Adipose tissue (tissue), 3 donors: ENCODE data around the gene MSI1. TPM values are rescaled to one million over a fixed set of nuclear protein-coding genes. Genes with fewer than 3 reads are reported as not detected.

Experiments used
- polyA plus RNA-seq, 3 donors: library from polyadenylated mRNA; stranded (reverse); fragments of 200-250 nt; gene quantifications; one replicate each; pipeline ENCODE4 v1.2.3, GENCODE V29; 2013
- donor health status: healthy with polysubstance abuse.
- donor health status: Bipolar disorder and iron deficiency.
- donor health status: healthy.

Gene MSI1
- polyA plus RNA-seq, 3 donors = 0.45 to 1.1 TPM; not detected in 1

Other genes with a start within 250 kb of the MSI1 start
- gene GCN1, start 174.4 kb downstream of the MSI1 start, polyA plus RNA-seq = 10 to 100 TPM; 14.6 to 30.5 (median 19.1) TPM
- 1,000 to 10,000 TPM; 3,544 to 4,823 (median 4,317) TPM for gene RPLP0, start 168.1 kb downstream of the MSI1 start, polyA plus RNA-seq
- gene PXN, start 103.4 kb downstream of the MSI1 start, polyA plus RNA-seq = 100 to 1,000 TPM in 1 of 3 donors, 10 to 100 TPM in 2; 24.5 to 126 (median 77.4) TPM
- not detected for gene RNU4-2, start 77.3 kb downstream of the MSI1 start, polyA plus RNA-seq
- not detected for gene RNU4-1, start 75.9 kb downstream of the MSI1 start, polyA plus RNA-seq
- gene SIRT4, start 66.8 kb downstream of the MSI1 start, polyA plus RNA-seq = under 1 TPM; 0.56 to 0.93 (median 0.91) TPM
- gene PLA2G1B, start 41.4 kb downstream of the MSI1 start, polyA plus RNA-seq = over 10,000 TPM in 1 of 3 donors, 10 to 100 TPM in 1, 1 to 10 TPM in 1; 2.3 to 10,835 (median 11.8) TPM
- gene COX6A1, start 68.9 kb upstream of the MSI1 start, polyA plus RNA-seq = 100 to 1,000 TPM; 424 to 983 (median 500) TPM
- 10 to 100 TPM; 29.0 to 34.4 (median 29.1) TPM for gene TRIAP1, start 77.2 kb upstream of the MSI1 start, polyA plus RNA-seq
- gene GATC, start 77.3 kb upstream of the MSI1 start, polyA plus RNA-seq = 10 to 100 TPM; 10.6 to 13.4 (median 12.3) TPM
- 10 to 100 TPM; 68.8 to 95.0 (median 91.8) TPM for gene SRSF9, start 100.6 kb upstream of the MSI1 start, polyA plus RNA-seq
- 100 to 1,000 TPM; 137 to 522 (median 243) TPM for gene DYNLL1, start 126.9 kb upstream of the MSI1 start, polyA plus RNA-seq
- 10 to 100 TPM; 17.8 to 38.9 (median 28.2) TPM for gene COQ5, start 160.0 kb upstream of the MSI1 start, polyA plus RNA-seq
- 100 to 1,000 TPM in 2 of 3 donors, 10 to 100 TPM in 1; 54.4 to 141 (median 103) TPM for gene RNF10, start 165.2 kb upstream of the MSI1 start, polyA plus RNA-seq
- gene POP5, start 212.2 kb upstream of the MSI1 start, polyA plus RNA-seq = 10 to 100 TPM; 25.4 to 55.2 (median 50.0) TPM